Effector CD4-positive, alpha-beta T cell (primary cell): ENCODE measurements around the gene CXCL9.

ENCODE experiments used
- DNase-seq: peaks from one replicate; pipeline ENCODE4 v3.0.0-alpha.2; 2020

Gene CXCL9

DNA sequence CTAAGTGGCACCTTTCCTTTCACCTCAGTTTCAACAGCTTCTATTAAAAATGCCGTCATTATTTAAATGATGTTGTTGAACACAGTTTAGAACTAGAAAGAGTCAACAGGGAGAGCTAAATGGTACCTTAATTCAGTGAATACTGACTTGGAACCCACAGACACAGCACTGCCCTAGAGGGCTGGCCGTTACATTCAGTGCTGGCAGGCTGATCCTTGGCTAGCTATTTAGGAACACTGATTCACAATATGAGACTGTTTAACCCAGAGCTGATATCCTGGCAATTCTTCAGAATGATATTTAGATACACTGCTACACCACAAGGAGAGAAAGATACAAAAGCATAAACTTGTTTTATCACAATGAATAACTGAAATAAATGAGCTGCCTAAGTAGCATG is 53.8 kb downstream of the CXCL9 start:
- DNase-seq = no peak
